Esophagus muscularis mucosa (tissue), 4 donors: ENCODE results near the gene CCDC88C. TPM values are rescaled to one million over a fixed set of nuclear protein-coding genes. Genes with fewer than 3 reads are reported as not detected.

Experiments
- DNase-seq: peaks from one replicate; pipeline ENCODE4 v3.0.0-alpha.2; 2017; ENCODE audit errors: extremely low spot score
- H3K27ac ChIP-seq, 4 donors: fragments of 200-600 bp; sonication (generic); replicated peaks in 1 of 4; 1 replicate in 3 of 4; 2 replicates in 1 of 4; pipeline ENCODE4 v1.5.1; 2016 to 2019; ENCODE audit warnings: mild to moderate bottlenecking in 1 of 4
- H3K27me3 ChIP-seq, 4 donors: fragments of 200-600 bp; sonication (generic); one replicate each; pipeline versions ENCODE4 v1.5.1 to v1.6.0; 2016 to 2019
- H3K36me3 ChIP-seq, 4 donors: fragments of 200-600 bp; sonication (generic); one replicate each; pipeline ENCODE4 v1.5.1; 2016 to 2019
- H3K4me1 ChIP-seq, 4 donors: fragments of 200-600 bp; sonication (generic); one replicate each; pipeline ENCODE4 v1.5.1; 2016 to 2019
- H3K4me3 ChIP-seq, 4 donors: fragments of 200-600 bp; sonication (generic); 1 replicate in 2 of 4; 2 replicates in 2 of 4; pipeline ENCODE4 v1.5.1; 2016 to 2019; ENCODE audit warnings: mild to moderate bottlenecking in 4 of 4, moderate library complexity in 1 of 4
- H3K9me3 ChIP-seq, 4 donors: fragments of 200-600 bp; sonication (generic); 1 replicate in 3 of 4; 2 replicates in 1 of 4; pipeline ENCODE4 v1.5.1; 2016 to 2019
- CTCF ChIP-seq, 3 experiments: fragments of 200-600 bp in 2 of 3; fragments of 450-650 bp in 1 of 3; sonication (generic) in 2 of 3; IDR thresholded peaks; one replicate each; pipeline ENCODE4 v1.5.1; 2017 to 2019; ENCODE audit warnings: antibody characterized with exemption in 3 of 3, mild to moderate bottlenecking in 2 of 3, moderate library complexity in 1 of 3
- EP300 ChIP-seq: sonication (generic); formaldehyde crosslinking; IDR thresholded peaks from one replicate; pipeline ENCODE4 v1.6.1; 2017; ENCODE audit warnings: antibody characterized with exemption
- POLR2A ChIP-seq: fragments of 450-650 bp; IDR thresholded peaks from one replicate; pipeline ENCODE4 v1.6.1; 2017; ENCODE audit warnings: antibody characterized with exemption, moderate library complexity, mild to moderate bottlenecking, low read depth
- POLR2AphosphoS5 ChIP-seq, 2 donors: sonication (generic); formaldehyde crosslinking; IDR thresholded peaks; one replicate each; pipeline ENCODE4 v1.6.1; 2017; ENCODE audit warnings: antibody characterized with exemption in 2 of 2
- WGBS: methylation state at CpG from one replicate; pipeline ENCODE4 v1.1.5; 2018; 5-methylcytosine and 5-hydroxymethylcytosine counted together
- intact Hi-C: fragments of 100-400 bp; cut with DNase I; formaldehyde crosslinking; loops from one replicate; pipeline ENCODE4 v1.15.1; 2023
- total RNA-seq, 4 donors: library from RNA; depleted of rRNA; stranded (reverse); fragments of >200 nt; gene quantifications; one replicate each; pipeline versions ENCODE4 v1.1.0 to v1.2.1, GENCODE V29; 2016

Gene CCDC88C
- total RNA-seq, 4 donors from 2014 or later: 4.2 to 6.3 (median 5.6) TPM

GRCh38 chr14:91380610-91381371 lies 36.8 kb downstream of the CCDC88C start:
- Histone ChIP-seq H3K36me3 (no peaks in the 10 kb centered on the region), H3K9me3 (no peaks in the 10 kb centered on the region), H3K4me1 (peaks cover 25 to 46% (median 30%) of the 10 kb centered on the region in 4 donors), H3K4me3 (no peak overlapping the region), H3K27me3 (no peaks in the 10 kb centered on the region), H3K27ac (no peak overlapping the region)
- intact Hi-C loops: no loop called here
- no peak for TF ChIP-seq POLR2AphosphoS5 (IDR thresholded peaks at IDR 0.05)
- no peak for TF ChIP-seq POLR2A
- TF ChIP-seq EP300: no peak
- TF ChIP-seq CTCF (IDR thresholded peaks at IDR 0.05): no peak
- no peak for DNase-seq
- 21% methylated on average over 7 of the region's 11 CpGs for WGBS

GRCh38 chr14:91380123-91380522 lies 37.5 kb downstream of the CCDC88C start:
- H3K36me3 ChIP-seq: no peaks in the 10 kb centered on the region
- H3K9me3 ChIP-seq: no peaks in the 10 kb centered on the region
- H3K27me3 ChIP-seq: no peaks in the 10 kb centered on the region
- no peak for DNase-seq
- no peak overlapping the region for H3K4me3 ChIP-seq
- peaks cover 25 to 46% (median 30%) of the 10 kb centered on the region in 4 donors for H3K4me1 ChIP-seq
- intact Hi-C loops: no loop called here
- WGBS: 88% methylated on average over 5 of the region's 5 CpGs
- no peak for TF ChIP-seq EP300
- TF ChIP-seq CTCF (IDR thresholded peaks at IDR 0.05): no peak
- TF ChIP-seq POLR2AphosphoS5 (IDR thresholded peaks at IDR 0.05): no peak
- no peak for TF ChIP-seq POLR2A
- H3K27ac ChIP-seq: no peak overlapping the region

GRCh38 chr14:91379579-91379932 lies 38.1 kb downstream of the CCDC88C start:
- Histone ChIP-seq H3K4me1 (peaks cover 25 to 46% (median 30%) of the 10 kb centered on the region in 4 donors), H3K36me3 (no peaks in the 10 kb centered on the region), H3K27ac (no peak overlapping the region), H3K4me3 (no peak overlapping the region), H3K27me3 (no peaks in the 10 kb centered on the region), H3K9me3 (no peaks in the 10 kb centered on the region)
- DNase-seq: no peak
- 92% methylated on average over 13 of the region's 13 CpGs for WGBS
- intact Hi-C loops: no loop called here
- TF ChIP-seq POLR2A (no peak), POLR2AphosphoS5 (IDR thresholded peaks at IDR 0.05) (no peak), EP300 (no peak), CTCF (IDR thresholded peaks at IDR 0.05) (no peak)

- Histone ChIP-seq H3K9me3 (no peaks in the 10 kb centered on the region), H3K27me3 (no peaks in the 10 kb centered on the region), H3K4me1 (peaks cover 27 to 46% (median 32%) of the 10 kb centered on the region in 4 donors), H3K27ac (no peak overlapping the region), H3K4me3 (no peak overlapping the region), H3K36me3 (no peaks in the 10 kb centered on the region)
- WGBS: 83% methylated on average over 10 of the region's 11 CpGs
- TF ChIP-seq EP300 (no peak), POLR2AphosphoS5 (IDR thresholded peaks at IDR 0.05) (no peak), POLR2A (no peak), CTCF (IDR thresholded peaks at IDR 0.05) (no peak)
- intact Hi-C loops: no loop called here
- no peak for DNase-seq
These were observed 38.6 kb downstream of the CCDC88C start for GRCh38 chr14:91378930-91379578.
